HL-60 (cell line): ENCODE data around the gene TDRD10.
A peak's percentile ranks its signal among the peaks of the same experiment; 100 is the strongest.

Source experiments
- DNase-seq, 2 experiments: peaks; one replicate each; pipeline ENCODE4 v3.0.0-alpha.2; 2010 to 2020; ENCODE audit warnings: low read depth in 1 of 2, low spot score in 1 of 2
- H3K27ac ChIP-seq: fragments of 250-450 bp; sonication (Bioruptor Pico); replicated peaks from 2 replicates; pipeline ENCODE4 v1.5.1; 2020; ENCODE audit warnings: mild to moderate bottlenecking, moderate library complexity
- H3K27me3 ChIP-seq: fragments of 250-450 bp; sonication (Bioruptor Pico); 2 replicates; pipeline ENCODE4 v1.5.1; 2021; ENCODE audit warnings: mild to moderate bottlenecking, moderate library complexity; ENCODE audit not compliant: insufficient read depth, poor library complexity, severe bottlenecking
- H3K4me3 ChIP-seq: replicated peaks from 2 replicates; pipeline ENCODE4 v1.5.1; 2011; ENCODE audit warnings: mild to moderate bottlenecking, control low read depth, low read length; ENCODE audit not compliant: insufficient read depth
- GABPA ChIP-seq: IDR thresholded peaks from 2 replicates; pipeline ENCODE4 v1.6.1; 2012; ENCODE audit warnings: low read depth
- POLR2AphosphoS5 ChIP-seq: IDR thresholded peaks from 2 replicates; pipeline ENCODE4 v1.6.1; 2012; ENCODE audit warnings: low read depth
- REST ChIP-seq: IDR thresholded peaks from 2 replicates; pipeline ENCODE4 v1.6.1; 2012; ENCODE audit warnings: low read depth; ENCODE audit not compliant: insufficient replicate concordance
- SPI1 ChIP-seq: IDR thresholded peaks from 2 replicates; pipeline ENCODE4 v1.6.1; 2012; ENCODE audit warnings: low read depth, mild to moderate bottlenecking, borderline replicate concordance
- long read RNA-seq: library from polyadenylated mRNA; unstranded; transcript quantifications from one replicate; pipeline ENCODE4 v2.0.0, GENCODE V29; 2020
- TF ChIP-seq, protein P1 (sequence below): IDR thresholded peaks from one replicate; pipeline ENCODE4 v1.5.1; 2011; ENCODE audit warnings: low read length, control low read depth, inconsistent platforms; ENCODE audit not compliant: insufficient read depth

Gene TDRD10
- long read RNA-seq = 0 reads

- peaks cover 55% of the 10 kb centered on the region for H3K27me3 ChIP-seq
- TF ChIP-seq GABPA = no peak
- TF ChIP-seq POLR2AphosphoS5 = no peak
- no peak for TF ChIP-seq SPI1
- TF ChIP-seq REST = no peak
- TF ChIP-seq, protein P1, sequence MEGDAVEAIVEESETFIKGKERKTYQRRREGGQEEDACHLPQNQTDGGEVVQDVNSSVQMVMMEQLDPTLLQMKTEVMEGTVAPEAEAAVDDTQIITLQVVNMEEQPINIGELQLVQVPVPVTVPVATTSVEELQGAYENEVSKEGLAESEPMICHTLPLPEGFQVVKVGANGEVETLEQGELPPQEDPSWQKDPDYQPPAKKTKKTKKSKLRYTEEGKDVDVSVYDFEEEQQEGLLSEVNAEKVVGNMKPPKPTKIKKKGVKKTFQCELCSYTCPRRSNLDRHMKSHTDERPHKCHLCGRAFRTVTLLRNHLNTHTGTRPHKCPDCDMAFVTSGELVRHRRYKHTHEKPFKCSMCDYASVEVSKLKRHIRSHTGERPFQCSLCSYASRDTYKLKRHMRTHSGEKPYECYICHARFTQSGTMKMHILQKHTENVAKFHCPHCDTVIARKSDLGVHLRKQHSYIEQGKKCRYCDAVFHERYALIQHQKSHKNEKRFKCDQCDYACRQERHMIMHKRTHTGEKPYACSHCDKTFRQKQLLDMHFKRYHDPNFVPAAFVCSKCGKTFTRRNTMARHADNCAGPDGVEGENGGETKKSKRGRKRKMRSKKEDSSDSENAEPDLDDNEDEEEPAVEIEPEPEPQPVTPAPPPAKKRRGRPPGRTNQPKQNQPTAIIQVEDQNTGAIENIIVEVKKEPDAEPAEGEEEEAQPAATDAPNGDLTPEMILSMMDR = no peak
- DNase-seq = no peak
- H3K27ac ChIP-seq = no peak within 1 kb of the TSS
- no peak within 1 kb of the TSS for H3K4me3 ChIP-seq
These were observed at the start of gene TDRD10, which contains the start of gene SHE for GRCh38 chr1:154502066-154502743. TDRD10 (plus strand) TSS chr1:154502219; CDS start chr1:154506904, 4,685 bp downstream. SHE (minus strand) TSS chr1:154502412; CDS start chr1:154502026, 386 bp downstream.

DNA sequence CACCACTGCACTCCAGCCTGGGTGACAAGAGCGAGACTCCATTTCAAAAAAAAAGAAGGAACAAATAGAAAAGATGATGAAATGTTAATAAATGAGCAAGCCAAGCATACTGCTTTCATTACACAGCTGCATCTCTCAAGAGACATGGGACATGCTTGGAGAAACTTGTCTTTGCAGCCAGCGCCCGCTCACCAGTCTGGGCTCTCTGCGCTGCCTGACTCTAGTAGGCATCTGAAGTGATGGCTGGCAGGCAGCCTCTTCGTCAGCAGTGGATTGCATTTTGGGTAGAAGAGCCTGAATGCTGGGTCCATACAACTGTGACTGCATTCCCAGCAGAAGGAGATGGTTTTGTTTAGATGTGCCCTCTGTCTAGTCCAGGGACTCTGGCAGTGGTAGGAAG is 48.9 kb upstream of the TDRD10 start:
- DNase-seq = no peak
- TF ChIP-seq REST (no peak), GABPA (no peak), SPI1 (no peak), POLR2AphosphoS5 (no peak)
- TF ChIP-seq, protein P1 = no peak
- Histone ChIP-seq H3K27ac (peak overlapping the region; percentile 38; the same call in 1 of the 2 replicates), H3K4me3 (no peak overlapping the region), H3K27me3 (no peaks in the 10 kb centered on the region)

DNA sequence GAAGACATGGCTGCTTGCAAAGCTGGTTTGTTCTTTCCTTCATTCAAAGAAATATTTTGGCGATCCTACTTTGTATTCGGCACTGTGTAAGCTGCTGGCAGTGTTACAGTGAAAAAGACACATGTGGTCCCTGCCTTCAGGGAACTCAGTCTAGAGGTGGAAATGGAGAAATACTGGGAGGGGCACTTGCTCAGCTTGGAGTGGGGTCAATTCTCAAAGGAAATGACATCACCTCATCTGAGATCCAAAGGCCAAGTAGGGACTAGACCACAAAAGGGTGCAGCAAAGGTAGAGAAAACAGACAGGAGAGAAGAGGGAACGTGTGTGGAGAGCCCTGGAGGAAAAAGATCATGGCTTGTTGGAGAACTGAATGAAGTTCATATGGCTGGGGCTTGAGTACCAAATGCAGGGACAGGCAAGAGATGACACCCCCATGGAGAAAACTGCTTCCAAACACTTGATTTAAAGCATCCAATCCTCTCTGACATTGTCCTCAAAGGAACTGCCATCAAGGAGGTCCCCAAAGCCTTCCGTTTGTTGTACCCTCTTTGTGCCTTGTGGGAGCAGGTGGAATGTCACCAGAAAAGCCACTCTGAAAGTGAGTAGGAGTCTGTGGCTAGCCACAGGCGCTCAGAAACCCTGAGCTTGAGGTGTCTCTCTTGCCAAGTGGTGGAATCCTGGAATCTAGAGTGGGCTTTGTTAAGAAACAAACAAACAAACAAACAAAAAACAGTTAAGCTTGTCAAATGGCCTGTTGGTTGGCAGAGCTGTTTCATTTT is 48.3 kb upstream of the TDRD10 start:
- H3K27me3 ChIP-seq = no peaks in the 10 kb centered on the region
- H3K27ac ChIP-seq = peak overlapping the region; percentile 38
- TF ChIP-seq SPI1 (no peak), GABPA (no peak), POLR2AphosphoS5 (no peak), REST (no peak)
- TF ChIP-seq, protein P1 = no peak
- H3K4me3 ChIP-seq = no peak overlapping the region
- peak; percentile 54 to 73 for DNase-seq
